Fibroblast of lung (primary cell): ENCODE results near the gene EYA3. TPM values are rescaled to one million over a fixed set of nuclear protein-coding genes. Genes with fewer than 3 reads are reported as not detected.

Source experiments
- DNase-seq, 2 donors: peaks; one replicate each; pipeline versions ENCODE4 v3.0.0 to v3.0.0-alpha.2; 2010; ENCODE audit warnings: low read depth in 2 of 2
- H2AFZ ChIP-seq: 2 replicates; pipeline ENCODE4 v1.5.1; 2012; ENCODE audit warnings: low read length, control low read depth, inconsistent platforms
- H3K27ac ChIP-seq: 2 replicates; pipeline ENCODE4 v1.5.1; 2011; ENCODE audit warnings: low read length, control low read depth; ENCODE audit not compliant: insufficient read depth
- H3K27me3 ChIP-seq: 2 replicates; pipeline ENCODE4 v1.5.1; 2011; ENCODE audit warnings: mild to moderate bottlenecking, low read length; ENCODE audit not compliant: control insufficient read depth, insufficient read depth
- H3K36me3 ChIP-seq: 2 replicates; pipeline ENCODE4 v1.5.1; 2011; ENCODE audit warnings: low read length; ENCODE audit not compliant: control insufficient read depth, insufficient read depth
- H3K4me1 ChIP-seq: 2 replicates; pipeline ENCODE4 v1.5.1; 2011; ENCODE audit warnings: low read length; ENCODE audit not compliant: control insufficient read depth, insufficient read depth; ENCODE audit errors: extremely low read depth
- H3K4me2 ChIP-seq: 2 replicates; pipeline ENCODE4 v1.5.1; 2011; ENCODE audit warnings: low read length, control low read depth; ENCODE audit not compliant: insufficient read depth; ENCODE audit errors: extremely low read depth
- H3K4me3 ChIP-seq, 4 experiments: fragments of 200-600 bp in 1 of 4; sonication (generic) in 1 of 4; replicated peaks in 1 of 4; 2 replicates each; pipeline ENCODE4 v1.5.1; 2011 to 2016; ENCODE audit warnings: low read length in 4 of 4, low read depth in 3 of 4, mild to moderate bottlenecking in 3 of 4, control low read depth in 2 of 4, inconsistent platforms in 1 of 4, mixed read lengths in 1 of 4; ENCODE audit not compliant: insufficient read depth in 1 of 4; ENCODE audit errors: control extremely low read depth in 1 of 4
- H3K79me2 ChIP-seq: 2 replicates; pipeline ENCODE4 v1.5.1; 2012; ENCODE audit warnings: mild to moderate bottlenecking, low read length, inconsistent platforms; ENCODE audit not compliant: control insufficient read depth, insufficient read depth
- H3K9ac ChIP-seq: 2 replicates; pipeline ENCODE4 v1.5.1; 2011; ENCODE audit warnings: mild to moderate bottlenecking, low read length, control low read depth; ENCODE audit not compliant: insufficient read depth
- H3K9me3 ChIP-seq: 2 replicates; pipeline ENCODE4 v1.5.1; 2012; ENCODE audit warnings: low read depth, low read length; ENCODE audit not compliant: control insufficient read depth, insufficient read depth
- H4K20me1 ChIP-seq: 2 replicates; pipeline ENCODE4 v1.5.1; 2011; ENCODE audit warnings: low read length; ENCODE audit not compliant: control insufficient read depth, insufficient read depth; ENCODE audit errors: extremely low read depth
- CTCF ChIP-seq, 2 donors: IDR thresholded peaks in 1 of 2; conservative IDR thresholded peaks in 1 of 2; 1 replicate in 1 of 2; 2 replicates in 1 of 2; pipeline ENCODE4 v1.5.1; 2011 to 2012; ENCODE audit warnings: low read length in 2 of 2, control low read depth in 1 of 2, inconsistent platforms in 1 of 2, low read depth in 1 of 2, mild to moderate bottlenecking in 1 of 2
- EZH2 ChIP-seq: IDR thresholded peaks from 2 replicates; pipeline ENCODE4 v1.5.1; 2012; ENCODE audit warnings: low read length, control low read depth, mild to moderate bottlenecking; ENCODE audit errors: missing control alignments
- polyA plus RNA-seq, 2 donors: library from polyadenylated mRNA; depleted of rRNA in 1 of 2; stranded (reverse) in 1 of 2; unstranded in 1 of 2; fragments of >200 nt; gene quantifications; 2 replicates each; pipeline ENCODE4 v1.2.1, GENCODE V29; 2011 to 2012; ENCODE audit warnings: missing spikeins in 1 of 2
- total RNA-seq: library from RNA; depleted of rRNA; stranded (reverse); fragments of >200 nt; gene quantifications from 2 replicates; pipeline ENCODE4 v1.2.1, GENCODE V29; 2014

The EYA3 gene
- total and polyA plus RNA-seq, 2 donors (not counting 1 experiment from before 2014, with no cell fraction given): 11.2 to 17.5 TPM

- DNase-seq: no peak
- H3K9ac ChIP-seq: no peak overlapping the region
- no peaks in the 10 kb centered on the region for H3K4me1 ChIP-seq
- no peaks in the 10 kb centered on the region for H3K79me2 ChIP-seq
- no peak overlapping the region for H3K27ac ChIP-seq
- H3K9me3 ChIP-seq: no peaks in the 10 kb centered on the region
- H2AFZ ChIP-seq: no peak overlapping the region
- H3K4me2 ChIP-seq: no peak overlapping the region
- H3K27me3 ChIP-seq: no peaks in the 10 kb centered on the region
- no peak overlapping the region for H3K4me3 ChIP-seq
- TF ChIP-seq EZH2 (no peak), CTCF (conservative IDR thresholded peaks at IDR 0.05 in 1 of 2, IDR thresholded peaks at IDR 0.05 in 1 of 2; ENCODE audit: low read depth in 1 of 2, low read length in 2 of 2) (no peak)
- peaks cover 2% of the 10 kb centered on the region for H3K36me3 ChIP-seq
- H4K20me1 ChIP-seq: no peaks in the 10 kb centered on the region
Measured at GRCh38 chr1:28035420-28035819, 53.0 kb downstream of the EYA3 start.

GRCh38 chr1:28032281-28032680, 56.1 kb downstream of the EYA3 start:
- no peak overlapping the region for H3K27ac ChIP-seq
- H3K4me3 ChIP-seq: no peak overlapping the region
- no peak overlapping the region for H3K9ac ChIP-seq
- TF ChIP-seq CTCF (conservative IDR thresholded peaks at IDR 0.05 in 1 of 2, IDR thresholded peaks at IDR 0.05 in 1 of 2; ENCODE audit: low read depth in 1 of 2, low read length in 2 of 2): no peak
- TF ChIP-seq EZH2: no peak
- no peak overlapping the region for H2AFZ ChIP-seq
- no peak for DNase-seq
- H3K4me1 ChIP-seq: no peaks in the 10 kb centered on the region
- H3K27me3 ChIP-seq: no peaks in the 10 kb centered on the region
- H3K9me3 ChIP-seq: no peaks in the 10 kb centered on the region
- H4K20me1 ChIP-seq: no peaks in the 10 kb centered on the region
- H3K36me3 ChIP-seq: no peaks in the 10 kb centered on the region
- H3K79me2 ChIP-seq: no peaks in the 10 kb centered on the region
- no peak overlapping the region for H3K4me2 ChIP-seq

GRCh38 chr1:28031173-28031572, 57.2 kb downstream of the EYA3 start:
- DNase-seq: no peak
- Histone ChIP-seq H2AFZ (no peak overlapping the region), H3K36me3 (no peaks in the 10 kb centered on the region), H3K4me1 (no peaks in the 10 kb centered on the region), H4K20me1 (no peaks in the 10 kb centered on the region), H3K27ac (no peak overlapping the region), H3K9me3 (no peaks in the 10 kb centered on the region), H3K9ac (no peak overlapping the region), H3K27me3 (no peaks in the 10 kb centered on the region), H3K4me3 (no peak overlapping the region), H3K79me2 (no peaks in the 10 kb centered on the region), H3K4me2 (no peak overlapping the region)
- no peak for TF ChIP-seq CTCF (conservative IDR thresholded peaks at IDR 0.05 in 1 of 2, IDR thresholded peaks at IDR 0.05 in 1 of 2; ENCODE audit: low read depth in 1 of 2, low read length in 2 of 2)
- TF ChIP-seq EZH2: no peak
